GM19193 (cell line): ENCODE measurements around the gene ACER3.

ENCODE experiments used
- POLR2A ChIP-seq: IDR thresholded peaks from 4 replicates; pipeline ENCODE4 v1.6.1; 2011; ENCODE audit not compliant: insufficient read depth, insufficient read length; ENCODE audit errors: extremely low read depth

Gene ACER3

GRCh38 chr11:76939219-76939631, 78.5 kb downstream of the ACER3 start:
- TF ChIP-seq POLR2A: no peak

- no peak for TF ChIP-seq POLR2A
Measured at GRCh38 chr11:76944225-76944624, 83.5 kb downstream of the ACER3 start.

DNA sequence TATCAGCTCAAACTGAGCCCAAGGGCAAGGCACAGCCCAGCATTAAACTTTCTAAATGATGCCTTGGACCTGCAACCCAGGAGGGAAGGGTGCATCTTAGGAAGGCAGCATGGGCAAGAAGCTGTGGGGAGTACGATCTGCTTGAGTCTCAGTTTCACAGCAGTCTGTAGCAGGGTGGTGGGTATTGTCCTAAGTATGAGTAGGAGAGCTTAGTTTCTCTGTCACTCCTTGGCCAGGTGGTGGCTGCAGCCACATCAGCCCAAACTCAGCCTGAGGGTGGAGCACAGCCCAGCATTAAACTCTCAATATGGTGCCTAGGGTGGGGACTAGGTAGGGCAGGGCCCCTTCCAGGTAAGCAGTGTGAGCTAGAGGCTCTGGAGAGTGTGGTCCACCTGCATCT, 85.5 kb downstream of the ACER3 start:
- no peak for TF ChIP-seq POLR2A

GRCh38 chr11:76947190-76947589, 86.5 kb downstream of the ACER3 start:
- TF ChIP-seq POLR2A: no peak

DNA sequence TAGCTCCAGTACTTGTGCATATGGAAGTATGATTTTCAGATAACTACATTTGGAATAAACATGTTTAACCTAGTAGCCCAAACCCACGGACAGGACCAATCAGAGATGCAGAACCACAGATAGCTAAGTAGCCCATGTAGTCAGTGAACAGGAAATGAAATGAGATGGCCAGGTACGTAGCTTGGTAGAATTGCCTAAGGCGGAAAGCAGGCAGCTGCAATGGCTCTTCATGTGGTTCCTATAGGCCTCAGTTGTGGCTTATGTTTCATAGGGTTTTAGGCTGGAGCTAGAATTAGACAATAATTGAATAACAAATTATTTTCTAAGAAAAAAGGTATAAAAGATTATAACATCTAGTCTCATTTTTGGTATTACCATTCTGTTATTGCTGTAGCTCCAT, 87.1 kb downstream of the ACER3 start:
- no peak for TF ChIP-seq POLR2A

GRCh38 chr11:76955459-76956114, 94.9 kb downstream of the ACER3 start:
- TF ChIP-seq POLR2A: no peak

- no peak for TF ChIP-seq POLR2A
Measured at GRCh38 chr11:76962583-76963416, 102.1 kb downstream of the ACER3 start.

DNA sequence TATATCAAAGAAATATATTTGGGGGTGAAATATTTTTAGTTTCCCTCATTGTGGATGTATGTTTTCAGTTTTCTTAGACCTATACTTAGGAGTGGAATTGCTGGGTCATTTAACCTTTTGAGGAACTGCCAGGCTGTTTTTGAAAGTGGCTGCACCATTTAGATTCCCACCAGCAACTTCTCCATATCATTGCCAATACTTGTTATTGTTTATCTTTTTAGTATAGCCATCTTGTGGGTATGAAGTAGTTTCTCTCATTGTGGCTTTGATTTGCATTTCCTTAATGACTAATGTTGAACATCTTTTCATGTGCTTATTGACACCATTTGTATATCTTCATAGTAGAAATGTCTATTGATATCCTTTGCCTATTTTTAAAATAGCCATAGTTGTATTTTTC, 111.3 kb downstream of the ACER3 start:
- TF ChIP-seq POLR2A: no peak

GRCh38 chr11:76974179-76974891, 113.6 kb downstream of the ACER3 start:
- no peak for TF ChIP-seq POLR2A

DNA sequence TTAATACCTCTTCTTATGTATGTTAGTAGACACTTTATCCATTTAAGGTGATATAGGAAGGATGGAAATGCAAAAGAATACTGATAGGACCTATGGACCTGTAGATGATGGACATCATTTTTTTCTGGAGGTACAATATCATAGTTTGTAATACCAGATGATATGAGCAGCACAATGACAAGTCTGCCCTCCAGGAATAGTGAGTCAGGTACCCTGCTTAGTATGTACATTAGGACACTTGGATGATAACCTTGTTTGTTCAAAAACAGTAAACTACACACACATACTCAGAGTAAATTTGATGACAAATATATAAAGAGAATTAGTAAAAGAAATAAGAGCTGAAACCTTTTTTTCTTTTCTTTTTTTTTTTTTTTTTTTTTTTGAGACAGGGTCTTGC, 114.8 kb downstream of the ACER3 start:
- no peak for TF ChIP-seq POLR2A

DNA sequence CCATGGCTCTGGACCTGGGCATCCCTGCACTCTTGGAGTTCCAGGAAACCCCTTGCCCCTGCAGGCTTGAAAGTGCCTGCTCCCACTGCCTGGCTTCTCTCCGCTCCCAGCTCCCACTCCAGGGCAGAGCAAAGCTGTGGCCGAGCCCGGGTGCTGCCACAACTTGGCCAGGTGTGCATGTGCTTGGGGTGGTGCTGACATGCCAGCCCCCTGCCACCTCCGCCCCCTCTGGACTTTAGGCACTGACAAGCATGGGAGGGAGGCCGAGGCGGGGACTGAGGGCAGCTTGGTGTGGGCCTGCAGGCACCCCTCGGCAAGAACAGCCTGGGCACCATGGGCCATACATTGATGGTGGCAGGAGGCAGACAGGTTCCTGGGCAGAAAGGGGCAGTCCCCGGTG, 117.1 kb downstream of the ACER3 start:
- TF ChIP-seq POLR2A: no peak

DNA sequence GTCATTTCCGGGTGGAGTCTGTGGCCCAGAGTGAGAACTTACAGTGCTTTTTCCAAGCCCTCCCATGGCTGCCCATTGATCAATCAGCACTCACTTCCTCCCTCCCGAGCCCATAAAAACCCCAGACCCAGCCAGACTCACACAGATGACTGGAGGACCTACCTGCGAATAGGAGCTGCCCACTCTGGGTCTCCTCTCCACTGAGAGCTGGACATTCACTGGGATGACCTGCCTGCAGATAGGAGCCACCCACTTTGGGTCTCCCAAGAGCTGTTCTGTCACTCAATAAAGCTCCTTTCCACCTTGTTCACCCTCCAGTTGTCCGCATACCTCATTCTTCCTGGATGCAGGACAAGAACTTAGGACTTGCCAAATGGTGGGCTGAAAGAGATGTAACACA, 117.5 kb downstream of the ACER3 start:
- no peak for TF ChIP-seq POLR2A

GRCh38 chr11:76978818-76979217, 118.1 kb downstream of the ACER3 start:
- TF ChIP-seq POLR2A: no peak

DNA sequence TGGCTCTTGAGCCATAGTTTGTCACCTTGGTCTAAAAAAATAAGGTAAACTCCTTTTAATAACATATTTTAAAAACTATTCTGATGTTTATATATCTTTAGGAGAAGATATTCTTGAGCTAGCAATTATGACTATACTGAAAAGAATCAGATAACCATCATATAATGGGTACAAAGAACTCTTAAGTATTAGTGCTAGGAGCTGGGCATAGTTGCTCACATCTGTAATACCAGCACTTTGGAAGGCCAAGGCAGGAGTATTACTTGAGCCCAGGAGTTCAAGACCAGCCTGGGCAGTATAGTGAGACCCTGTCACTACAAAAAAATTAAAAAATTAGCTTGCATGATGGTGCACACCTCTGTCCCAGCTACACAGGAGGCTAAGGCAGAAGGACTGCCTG, 119.5 kb downstream of the ACER3 start:
- TF ChIP-seq POLR2A: no peak

DNA sequence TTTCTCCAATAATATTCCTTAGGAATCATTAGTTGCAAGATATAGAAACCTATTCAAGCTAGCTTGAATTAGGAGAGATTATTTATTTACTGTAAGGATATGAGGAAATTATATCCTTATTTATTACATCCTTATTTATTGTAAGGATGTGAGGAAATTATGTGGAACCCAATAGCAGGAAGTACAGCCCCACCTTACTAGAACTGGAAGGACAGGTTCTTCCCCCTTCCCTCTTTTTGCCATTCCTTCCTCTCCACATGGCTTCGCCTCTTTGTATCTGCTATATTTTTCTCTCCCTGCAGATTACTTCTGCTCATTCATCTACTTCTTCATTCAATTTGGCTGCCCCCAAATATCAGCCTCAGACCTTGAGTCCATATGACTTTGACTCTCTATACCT, 124.0 kb downstream of the ACER3 start:
- no peak for TF ChIP-seq POLR2A

- no peak for TF ChIP-seq POLR2A
Measured at GRCh38 chr11:76987203-76987602, 126.5 kb downstream of the ACER3 start.

GRCh38 chr11:76990628-76991027, 129.9 kb downstream of the ACER3 start:
- no peak for TF ChIP-seq POLR2A
